Small intestine (tissue), 7 donors: ENCODE results near the gene GOLM1. TPM values are rescaled to one million over a fixed set of nuclear protein-coding genes. Genes with fewer than 3 reads are reported as not detected.

ENCODE experiments used
- DNase-seq, 2 donors: peaks; one replicate each; pipeline versions ENCODE4 v3.0.0 to v3.0.0-alpha.2; 2013
- FAIRE-seq: peaks from 2 replicates; lab custom pipeline; 2012; peaks lifted over from hg19 to GRCh38; lab: Jason Lieb, UNC
- H3K27ac ChIP-seq, 3 donors: one replicate each; pipeline ENCODE4 v1.5.1; 2013; ENCODE audit warnings: low read length in 2 of 3, mild to moderate bottlenecking in 2 of 3, control low read depth in 1 of 3, inconsistent platforms in 1 of 3, low read depth in 1 of 3, moderate library complexity in 1 of 3
- H3K27me3 ChIP-seq, 3 donors: one replicate each; pipeline ENCODE4 v1.6.1; 2013; ENCODE audit warnings: low read length in 3 of 3, inconsistent platforms in 1 of 3; ENCODE audit not compliant: control insufficient read depth in 3 of 3, insufficient read depth in 3 of 3
- H3K36me3 ChIP-seq, 3 donors: one replicate each; pipeline ENCODE4 v1.6.1; 2013; ENCODE audit warnings: low read length in 3 of 3, inconsistent platforms in 1 of 3, low read depth in 1 of 3, mild to moderate bottlenecking in 1 of 3, moderate library complexity in 1 of 3; ENCODE audit not compliant: control insufficient read depth in 3 of 3, insufficient read depth in 2 of 3
- H3K4me1 ChIP-seq, 3 donors: one replicate each; pipeline ENCODE4 v1.6.1; 2013; ENCODE audit warnings: low read length in 2 of 3, inconsistent platforms in 1 of 3, low read depth in 1 of 3, mild to moderate bottlenecking in 1 of 3, moderate library complexity in 1 of 3; ENCODE audit not compliant: control insufficient read depth in 3 of 3, insufficient read depth in 2 of 3
- H3K4me3 ChIP-seq, 3 donors: one replicate each; pipeline ENCODE4 v1.5.1; 2013; ENCODE audit warnings: low read length in 3 of 3, control low read depth in 1 of 3, inconsistent platforms in 1 of 3, low read depth in 1 of 3, mild to moderate bottlenecking in 1 of 3, moderate library complexity in 1 of 3
- H3K9me3 ChIP-seq, 2 donors: one replicate each; pipeline ENCODE4 v1.6.1; 2013; ENCODE audit warnings: low read depth in 1 of 2, low read length in 1 of 2; ENCODE audit not compliant: control insufficient read depth in 2 of 2, insufficient read depth in 1 of 2
- WGBS, 3 donors: extraction: QIAGEN DNeasy Blood & Tissue Kit; methylation state at CpG; one replicate each; pipeline ENCODE4 v1.1.7; 2013; 5-methylcytosine and 5-hydroxymethylcytosine counted together
- polyA plus RNA-seq, 4 donors: library from polyadenylated mRNA; stranded (reverse) in 3 of 4; unstranded in 1 of 4; fragments of 200-250 nt in 3 of 4; fragments of 120-200 nt in 1 of 4; gene quantifications; one replicate each; pipeline versions ENCODE4 v1.2.1 to v1.2.3, GENCODE V29; 2013
- donor health status: healthy with polysubstance abuse.
- donor health status: control.
- donor health status: control.
- donor health status: Bipolar disorder and iron deficiency.
- donor health status: healthy.

GOLM1 gene
- polyA plus RNA-seq, 4 donors: 17.8 to 318 (median 102) TPM

- DNase-seq (no peak), FAIRE-seq (no peak)
- Histone ChIP-seq H3K9me3 (no peaks in the 10 kb centered on the region), H3K27me3 (no peaks in the 10 kb centered on the region), H3K4me3 (no peak overlapping the region), H3K4me1 (no peaks in the 10 kb centered on the region), H3K36me3 (peaks cover 9 to 28% (median 12%) of the 10 kb centered on the region in 3 donors), H3K27ac (no peak overlapping the region)
- 94 to 96% (median 96%) methylated on average over 1 of the region's 1 CpG for whole genome bisulfite sequencing, 3 donors
Observed at GRCh38 chr9:86020731-86021130, 78.6 kb downstream of the GOLM1 start.

DNA sequence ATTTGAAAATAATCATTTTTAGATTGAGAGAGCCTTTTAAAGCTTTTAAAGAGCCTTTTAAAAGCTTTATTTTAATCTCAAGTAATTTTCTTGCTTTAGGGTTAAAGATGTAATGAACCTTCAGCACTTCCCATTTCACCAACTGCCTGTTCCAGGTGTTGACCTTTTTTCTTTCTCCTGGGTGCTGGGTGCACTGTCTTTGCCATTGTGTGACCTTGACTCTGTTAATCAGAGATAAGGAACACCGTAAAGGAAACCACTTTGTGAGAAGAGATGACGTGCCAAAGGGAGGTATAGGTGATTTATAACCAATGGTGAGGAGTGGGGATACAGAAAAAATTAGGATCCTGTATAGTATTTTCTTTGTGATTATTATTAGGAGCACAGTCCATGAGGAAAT is 90.2 kb downstream of the GOLM1 start:
- H3K4me1 ChIP-seq: no peaks in the 10 kb centered on the region
- DNase-seq: peak in 1 of 2 donors; percentile 28
- 14 to 55% (median 39%) methylated on average over 2 of the region's 2 CpGs for WGBS, 3 donors
- H3K27me3 ChIP-seq: no peaks in the 10 kb centered on the region
- no peak overlapping the region for H3K27ac ChIP-seq
- H3K36me3 ChIP-seq: peaks cover 2 to 32% (median 14%) of the 10 kb centered on the region in 3 donors
- no peak overlapping the region for H3K4me3 ChIP-seq
- no peak for FAIRE-seq
- H3K9me3 ChIP-seq: peaks cover 0 to 7% of the 10 kb centered on the region in 2 donors

- FAIRE-seq: no peak
- H3K36me3 ChIP-seq: peaks cover 0 to 24% (median 16%) of the 10 kb centered on the region in 3 donors
Observed at GRCh38 chr9:86005253-86005775, 94.0 kb downstream of the GOLM1 start.

DNA sequence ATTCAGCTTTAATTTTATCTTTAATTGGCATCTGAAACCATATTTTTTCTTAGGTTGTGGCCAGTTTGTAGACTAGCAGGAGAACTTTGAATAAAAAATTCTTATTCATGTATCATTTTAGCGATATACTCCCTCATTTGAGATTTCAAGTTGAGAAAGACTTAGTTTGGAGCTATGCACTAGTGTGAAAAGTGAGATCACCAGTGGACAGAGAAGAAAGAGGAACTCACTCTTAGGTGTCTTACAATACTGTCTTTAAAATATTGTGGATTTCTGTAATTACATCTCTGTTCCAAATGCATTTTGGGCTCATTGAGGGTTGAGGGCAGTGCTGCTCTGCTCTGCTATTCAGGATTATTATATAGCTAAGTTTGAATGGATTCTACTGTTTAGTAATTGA is 103.8 kb downstream of the GOLM1 start:
- WGBS, 3 donors: 97 to 100% (median 98%) methylated on average over 1 of the region's 1 CpG
- H3K36me3 ChIP-seq: peaks cover 0 to 22% (median 6%) of the 10 kb centered on the region in 3 donors
- FAIRE-seq: no peak

More at GRCh38 chr9:86005253-86005775, 94.0 kb downstream of the GOLM1 start:
- Histone ChIP-seq H3K4me1 (no peaks in the 10 kb centered on the region), H3K27me3 (no peaks in the 10 kb centered on the region), H3K4me3 (no peak overlapping the region), H3K27ac (no peak overlapping the region), H3K9me3 (peaks cover 0 to 9% of the 10 kb centered on the region in 2 donors)
- 97 to 100% (median 100%) methylated on average over 1 of the region's 1 CpG for WGBS, 3 donors
- DNase-seq: no peak

DNA sequence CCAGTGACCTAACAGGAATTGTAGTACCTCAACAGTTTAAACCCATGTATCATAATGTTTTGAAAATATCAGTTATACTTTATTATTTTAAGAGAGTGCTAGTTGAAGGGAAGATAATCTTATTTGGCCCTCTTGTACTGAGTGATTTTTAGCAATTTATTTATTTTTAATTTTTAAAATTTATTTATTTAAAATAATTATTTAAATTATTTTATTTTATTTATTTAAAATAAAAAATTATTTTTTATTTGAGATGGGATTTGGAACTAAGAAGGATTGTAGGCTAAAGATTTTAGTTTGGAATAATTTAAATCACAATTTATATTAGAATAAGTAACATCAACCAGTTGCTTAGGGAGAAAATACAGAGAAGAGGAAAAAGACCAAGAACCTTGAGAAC is 104.3 kb downstream of the GOLM1 start:
- H3K4me3 ChIP-seq: no peak overlapping the region
- no peaks in the 10 kb centered on the region for H3K9me3 ChIP-seq
- DNase-seq (no peak), FAIRE-seq (peak; percentile 89)
- no peak overlapping the region for H3K27ac ChIP-seq
- H3K27me3 ChIP-seq: no peaks in the 10 kb centered on the region
- peaks cover 0 to 24% (median 6%) of the 10 kb centered on the region in 3 donors for H3K36me3 ChIP-seq
- H3K4me1 ChIP-seq: no peaks in the 10 kb centered on the region

More for the DNA sequence above, 103.8 kb downstream of the GOLM1 start:
- no peak overlapping the region for H3K4me3 ChIP-seq
- DNase-seq: no peak
- no peak overlapping the region for H3K27ac ChIP-seq
- H3K9me3 ChIP-seq: no peaks in the 10 kb centered on the region
- H3K27me3 ChIP-seq: no peaks in the 10 kb centered on the region
- no peaks in the 10 kb centered on the region for H3K4me1 ChIP-seq

DNA sequence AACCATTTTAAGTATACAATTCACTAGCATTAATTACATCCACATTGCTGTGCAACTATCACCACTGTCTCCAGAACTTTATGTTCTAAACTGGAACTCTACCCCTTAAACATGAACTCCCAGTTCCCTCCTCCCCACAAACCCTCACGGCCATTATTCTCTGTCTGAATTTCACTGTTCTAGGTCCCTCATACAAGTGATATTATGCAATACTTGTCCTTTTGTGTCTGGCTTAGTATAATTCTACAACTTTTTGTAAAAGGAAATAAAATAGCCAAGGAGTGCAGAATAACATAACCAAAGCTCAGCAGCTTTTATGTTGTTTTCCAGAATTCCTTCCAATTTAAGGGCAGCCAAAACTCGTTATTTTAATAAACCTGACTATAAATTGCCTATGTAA is 105.2 kb downstream of the GOLM1 start:
- no peaks in the 10 kb centered on the region for H3K27me3 ChIP-seq
- WGBS, 3 donors: 83 to 94% (median 91%) methylated on average over 2 of the region's 2 CpGs
- DNase-seq: no peak
- H3K4me1 ChIP-seq: no peaks in the 10 kb centered on the region
- H3K4me3 ChIP-seq: no peak overlapping the region
- no peak for FAIRE-seq
- H3K36me3 ChIP-seq: peaks cover 0 to 25% (median 6%) of the 10 kb centered on the region in 3 donors
- no peaks in the 10 kb centered on the region for H3K9me3 ChIP-seq
- H3K27ac ChIP-seq: no peak overlapping the region

DNA sequence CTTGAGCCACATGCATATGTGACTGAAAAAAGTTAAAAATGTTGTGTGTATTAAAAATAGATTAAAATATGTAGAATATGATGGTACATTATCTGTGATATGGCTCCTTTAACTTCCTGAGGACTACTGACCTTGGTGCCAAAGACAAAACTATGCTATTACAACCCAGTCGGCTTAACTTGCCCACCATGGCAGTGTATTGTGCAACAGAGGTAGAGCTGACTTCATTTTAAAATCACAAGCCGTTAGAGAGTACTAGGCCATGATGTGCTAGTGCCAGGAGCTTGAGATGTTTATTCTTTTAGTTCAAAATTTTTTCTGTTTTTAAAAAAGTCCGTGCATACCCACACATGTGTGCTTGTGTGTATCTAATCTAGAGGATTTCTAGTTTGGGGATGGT is 112.1 kb downstream of the GOLM1 start:
- no peak for FAIRE-seq
- Histone ChIP-seq H3K27me3 (no peaks in the 10 kb centered on the region), H3K4me3 (no peak overlapping the region), H3K9me3 (no peaks in the 10 kb centered on the region), H3K36me3 (peaks cover 2 to 14% (median 3%) of the 10 kb centered on the region in 3 donors), H3K4me1 (no peaks in the 10 kb centered on the region), H3K27ac (no peak overlapping the region)
- DNase-seq: no peak
- 78 to 91% (median 89%) methylated on average over 3 of the region's 3 CpGs for WGBS, 3 donors

DNA sequence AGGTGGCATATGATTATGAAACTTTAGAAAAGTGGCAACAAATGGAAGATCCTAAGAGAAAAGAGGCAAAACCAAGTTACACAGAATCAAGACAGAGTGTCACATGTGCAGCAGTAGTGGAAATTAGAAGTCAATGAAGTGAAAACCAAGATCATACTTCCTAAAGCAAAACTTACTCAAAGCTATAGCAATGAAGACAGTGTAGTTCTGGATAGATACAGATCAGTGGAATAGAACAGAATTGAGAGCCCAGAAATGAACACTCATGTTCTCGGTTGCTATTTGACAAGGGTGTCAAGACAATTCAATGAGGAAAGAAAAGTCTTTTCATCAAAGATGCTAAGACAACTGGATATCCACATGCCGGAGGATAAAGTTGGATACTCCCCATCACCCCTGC is 114.9 kb downstream of the GOLM1 start:
- 96 to 100% (median 100%) methylated on average over 2 of the region's 2 CpGs for WGBS, 3 donors
- FAIRE-seq (no peak), DNase-seq (no peak)
- Histone ChIP-seq H3K9me3 (no peaks in the 10 kb centered on the region), H3K27me3 (no peaks in the 10 kb centered on the region), H3K27ac (no peak overlapping the region), H3K36me3 (peaks cover 5 to 14% (median 9%) of the 10 kb centered on the region in 3 donors), H3K4me1 (no peaks in the 10 kb centered on the region), H3K4me3 (no peak overlapping the region)

- Histone ChIP-seq H3K27me3 (no peaks in the 10 kb centered on the region), H3K36me3 (peaks cover 8 to 13% (median 10%) of the 10 kb centered on the region in 3 donors), H3K4me3 (no peak overlapping the region), H3K9me3 (no peaks in the 10 kb centered on the region), H3K27ac (no peak overlapping the region), H3K4me1 (no peaks in the 10 kb centered on the region)
- DNase-seq (no peak), FAIRE-seq (peak; percentile 33)
- 83 to 98% (median 95%) methylated on average over 3 of the region's 3 CpGs for WGBS, 3 donors
Observed at GRCh38 chr9:85981369-85981768, 118.0 kb downstream of the GOLM1 start.
